ENCODE results near the gene PRPF31. TPM values are rescaled to one million over a fixed set of nuclear protein-coding genes. Genes with fewer than 3 reads are reported as not detected.
"Not testable (repeated sequence)": the region's sequence is repeated elsewhere in the genome, so short reads cannot be mapped to it uniquely, and the experiment has no call there.

Gene PRPF31
- polyA plus RNA-seq, 1 donor (not counting 4 experiments of a cell fraction or from before 2014, with no cell fraction given): 42.2 TPM

DNA sequence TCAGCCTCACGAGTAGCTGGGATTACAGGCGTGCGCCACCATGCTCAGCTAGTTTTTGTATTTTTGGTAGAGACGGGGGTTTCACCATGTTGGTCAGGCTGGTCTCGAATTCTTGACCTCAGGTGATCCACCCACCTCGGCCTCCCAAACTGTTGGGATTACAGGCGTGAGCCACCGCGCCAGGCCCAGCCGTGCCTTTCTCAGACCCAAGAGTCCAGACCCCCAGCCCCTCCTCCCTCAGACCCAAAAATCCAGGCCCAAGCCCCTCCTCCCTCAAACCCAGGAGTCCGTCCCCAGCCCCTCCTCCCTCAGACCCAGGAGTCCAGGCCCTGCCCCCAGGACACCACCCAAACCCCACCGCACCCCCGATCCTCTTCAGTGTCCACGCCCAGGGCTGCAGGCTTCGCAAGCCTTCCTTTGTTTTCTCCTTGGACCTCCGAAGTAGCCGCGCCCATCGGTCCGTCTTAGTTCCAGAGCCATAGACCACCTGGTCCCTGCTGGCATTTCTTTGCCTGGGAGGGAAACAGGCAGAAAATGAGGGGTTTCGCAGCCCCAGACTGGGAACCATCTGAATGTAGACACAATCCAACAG is 53.7 kb downstream of the PRPF31 start:
- H3K4me2 ChIP-seq (ENCODE audit: control insufficient read depth, extremely low read depth, insufficient read depth, low read depth, low read length): no peak overlapping the region
- H3K27me3 ChIP-seq (ENCODE audit: control insufficient read depth, extremely low read depth, insufficient read depth, low read length): no peaks in the 10 kb centered on the region
- H3K36me3 ChIP-seq (ENCODE audit: control insufficient read depth in 2 of 2, extremely low read depth in 1 of 2, insufficient read depth in 2 of 2, low read length in 2 of 2): no peaks in the 10 kb centered on the region
- DNase-seq (ENCODE audit: low read depth, low spot score): no peak
- H4K20me1 ChIP-seq (ENCODE audit: control insufficient read depth, extremely low read depth, insufficient read depth, low read length): no peaks in the 10 kb centered on the region
- H3K4me3 ChIP-seq (ENCODE audit: control insufficient read depth in 2 of 3, extremely low read depth in 1 of 3, insufficient read depth in 2 of 3, low read depth in 1 of 3, low read length in 3 of 3): no peak overlapping the region
- no peaks in the 10 kb centered on the region for H3K9me3 ChIP-seq (ENCODE audit: control insufficient read depth, low read depth, low read length)
- FAIRE-seq: no peak
- no peak overlapping the region for H3K27ac ChIP-seq (ENCODE audit: control insufficient read depth, insufficient read depth, low read length)
- H3K4me1 ChIP-seq (ENCODE audit: control insufficient read depth, extremely low read depth, insufficient read depth, low read length): peaks cover 4% of the 10 kb centered on the region
- no peaks in the 10 kb centered on the region for H3K79me2 ChIP-seq (ENCODE audit: control insufficient read depth, insufficient read depth, low read length)
- no peak overlapping the region for H3K9ac ChIP-seq (ENCODE audit: control insufficient read depth, extremely low read depth, insufficient read depth, low read length)
- TF ChIP-seq, protein P1, sequence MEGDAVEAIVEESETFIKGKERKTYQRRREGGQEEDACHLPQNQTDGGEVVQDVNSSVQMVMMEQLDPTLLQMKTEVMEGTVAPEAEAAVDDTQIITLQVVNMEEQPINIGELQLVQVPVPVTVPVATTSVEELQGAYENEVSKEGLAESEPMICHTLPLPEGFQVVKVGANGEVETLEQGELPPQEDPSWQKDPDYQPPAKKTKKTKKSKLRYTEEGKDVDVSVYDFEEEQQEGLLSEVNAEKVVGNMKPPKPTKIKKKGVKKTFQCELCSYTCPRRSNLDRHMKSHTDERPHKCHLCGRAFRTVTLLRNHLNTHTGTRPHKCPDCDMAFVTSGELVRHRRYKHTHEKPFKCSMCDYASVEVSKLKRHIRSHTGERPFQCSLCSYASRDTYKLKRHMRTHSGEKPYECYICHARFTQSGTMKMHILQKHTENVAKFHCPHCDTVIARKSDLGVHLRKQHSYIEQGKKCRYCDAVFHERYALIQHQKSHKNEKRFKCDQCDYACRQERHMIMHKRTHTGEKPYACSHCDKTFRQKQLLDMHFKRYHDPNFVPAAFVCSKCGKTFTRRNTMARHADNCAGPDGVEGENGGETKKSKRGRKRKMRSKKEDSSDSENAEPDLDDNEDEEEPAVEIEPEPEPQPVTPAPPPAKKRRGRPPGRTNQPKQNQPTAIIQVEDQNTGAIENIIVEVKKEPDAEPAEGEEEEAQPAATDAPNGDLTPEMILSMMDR (optimal IDR thresholded peaks at IDR 0.05 in 1 of 3, IDR thresholded peaks at IDR 0.05 in 1 of 3, conservative IDR thresholded peaks at IDR 0.05 in 1 of 3; ENCODE audit: extremely low read depth in 1 of 3, insufficient read depth in 2 of 3, low read length in 3 of 3): no peak
- no peak for TF ChIP-seq EZH2 (IDR thresholded peaks at IDR 0.05; ENCODE audit: low read length)
- H3K9me1 ChIP-seq (ENCODE audit: control insufficient read depth, extremely low read depth, insufficient read depth, low read length): no peaks in the 10 kb centered on the region
- H2AFZ ChIP-seq (ENCODE audit: control insufficient read depth, low read length): no peak overlapping the region
- dilution Hi-C loops (cut with MboI; ENCODE audit: extremely low pct_ligation_motif_present, low sequenced_read_pairs): no loop called here

DNA sequence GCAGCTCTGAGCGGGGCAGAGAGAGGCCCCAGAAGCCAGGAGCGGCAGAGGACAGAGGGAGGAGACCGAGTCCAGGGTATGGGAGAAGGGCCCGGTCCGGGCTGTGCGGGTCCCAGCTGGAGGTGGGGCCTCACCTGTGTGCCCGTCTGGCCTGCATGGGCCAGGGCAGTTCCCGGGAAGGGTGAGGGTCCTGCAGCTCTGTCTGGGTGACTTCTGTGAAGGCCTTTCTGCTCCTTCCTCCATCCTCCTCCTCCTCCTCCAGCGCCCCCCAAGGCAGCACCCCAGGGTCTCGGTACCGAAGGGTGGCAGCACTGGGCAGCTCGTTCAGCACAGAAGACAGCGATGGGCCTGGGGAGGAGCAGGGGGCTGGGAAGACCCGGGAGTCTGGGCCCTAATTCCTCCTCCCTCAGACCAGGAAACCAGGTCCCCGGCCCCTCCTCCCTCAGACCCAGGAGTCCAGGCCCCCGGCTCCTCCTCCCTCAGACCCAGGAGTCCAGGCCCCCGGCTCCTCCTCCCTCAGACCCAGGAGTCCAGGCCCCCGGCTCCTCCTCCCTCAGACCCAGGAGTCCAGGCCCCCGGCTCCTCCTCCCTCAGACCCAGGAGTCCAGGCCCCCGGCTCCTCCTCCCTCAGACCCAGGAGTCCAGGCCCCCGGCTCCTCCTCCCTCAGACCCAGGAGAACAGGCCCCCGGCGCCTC is 56.3 kb downstream of the PRPF31 start:
- H3K9ac ChIP-seq (ENCODE audit: control insufficient read depth, extremely low read depth, insufficient read depth, low read length); H2AFZ ChIP-seq (ENCODE audit: control insufficient read depth, low read length); dilution Hi-C loops (cut with MboI; ENCODE audit: extremely low pct_ligation_motif_present, low sequenced_read_pairs); H4K20me1 ChIP-seq (ENCODE audit: control insufficient read depth, extremely low read depth, insufficient read depth, low read length); H3K9me1 ChIP-seq (ENCODE audit: control insufficient read depth, extremely low read depth, insufficient read depth, low read length); H3K4me1 ChIP-seq (ENCODE audit: control insufficient read depth, extremely low read depth, insufficient read depth, low read length); H3K36me3 ChIP-seq (ENCODE audit: control insufficient read depth in 2 of 2, extremely low read depth in 1 of 2, insufficient read depth in 2 of 2, low read length in 2 of 2); FAIRE-seq; H3K27ac ChIP-seq (ENCODE audit: control insufficient read depth, insufficient read depth, low read length); H3K9me3 ChIP-seq (ENCODE audit: control insufficient read depth, low read depth, low read length); DNase-seq (ENCODE audit: low read depth, low spot score); H3K4me3 ChIP-seq (ENCODE audit: control insufficient read depth in 2 of 3, extremely low read depth in 1 of 3, insufficient read depth in 2 of 3, low read depth in 1 of 3, low read length in 3 of 3); H3K79me2 ChIP-seq (ENCODE audit: control insufficient read depth, insufficient read depth, low read length); H3K4me2 ChIP-seq (ENCODE audit: control insufficient read depth, extremely low read depth, insufficient read depth, low read depth, low read length); H3K27me3 ChIP-seq (ENCODE audit: control insufficient read depth, extremely low read depth, insufficient read depth, low read length): not testable (repeated sequence)

Measured in keratinocyte (primary cell).